Measurements from ENCODE around the gene DGKD.
"Not testable (repeated sequence)": the region's sequence is repeated elsewhere in the genome, so short reads cannot be mapped to it uniquely, and the experiment has no call there.

The DGKD gene

GRCh38 chr2:233387667-233388528 is 33.6 kb downstream of the DGKD start:
- H3K9me3 ChIP-seq = no peaks in the 10 kb centered on the region
- H3K4me1 ChIP-seq = peaks cover 3 to 64% (median 33%) of the 10 kb centered on the region in 4 donors
- H3K36me3 ChIP-seq = peaks cover 0 to 5% (median 0%) of the 10 kb centered on the region in 3 donors
- peak overlapping the region; percentile 22 to 25 for H3K4me3 ChIP-seq
- intact Hi-C loops (cut with DNase I; ENCODE audit: low total_unique reads) = loop anchor here (10.0 kb wide), 1 partner anchor 57 kb away; no protein-coding TSS in a partner anchor
- DNase-seq = peak; percentile 94 to 97
- H3K27ac ChIP-seq = peak overlapping the region; percentile 74 to 85
- H3K27me3 ChIP-seq = no peaks in the 10 kb centered on the region
- TF ChIP-seq CTCF (IDR thresholded peaks at IDR 0.05) = no peak

- no peak for TF ChIP-seq CTCF (IDR thresholded peaks at IDR 0.05)
- Histone ChIP-seq H3K27me3 (no peaks in the 10 kb centered on the region), H3K4me1 (peaks cover 3 to 60% (median 33%) of the 10 kb centered on the region in 4 donors), H3K27ac (peak overlapping the region; percentile 74 to 85), H3K4me3 (no peak overlapping the region), H3K36me3 (peaks cover 0 to 5% (median 0%) of the 10 kb centered on the region in 3 donors), H3K9me3 (no peaks in the 10 kb centered on the region)
- intact Hi-C loops (cut with DNase I; ENCODE audit: low total_unique reads) = loop anchor here (10.0 kb wide), 1 partner anchor 55 kb away; no protein-coding TSS in a partner anchor
- no peak for DNase-seq
Measured at GRCh38 chr2:233389601-233390125, 35.4 kb downstream of the DGKD start.

- Histone ChIP-seq H3K9me3 (no peaks in the 10 kb centered on the region), H3K27me3 (no peaks in the 10 kb centered on the region), H3K27ac (no peak overlapping the region), H3K4me1 (peaks cover 0 to 3% (median under 1%) of the 10 kb centered on the region in 4 donors), H3K36me3 (peaks cover 0 to 23% (median 5%) of the 10 kb centered on the region in 3 donors), H3K4me3 (no peak overlapping the region)
- no peak for TF ChIP-seq CTCF (IDR thresholded peaks at IDR 0.05)
- no peak for DNase-seq
- intact Hi-C loops (cut with DNase I; ENCODE audit: low total_unique reads) = no loop called here
Measured at GRCh38 chr2:233395687-233396086, 41.4 kb downstream of the DGKD start.

- peaks cover 0 to 23% (median 3%) of the 10 kb centered on the region in 3 donors for H3K36me3 ChIP-seq
- H3K4me1 ChIP-seq; intact Hi-C loops (cut with DNase I; ENCODE audit: low total_unique reads); H3K27me3 ChIP-seq; H3K4me3 ChIP-seq; H3K9me3 ChIP-seq; DNase-seq; H3K27ac ChIP-seq: not testable (repeated sequence)
Measured at GRCh38 chr2:233396726-233397665, 42.7 kb downstream of the DGKD start.

- TF ChIP-seq CTCF (IDR thresholded peaks at IDR 0.05) = no peak
- intact Hi-C loops (cut with DNase I; ENCODE audit: low total_unique reads) = no loop called here
- no peak for DNase-seq
Measured at GRCh38 chr2:233399306-233400225, 45.3 kb downstream of the DGKD start.

More at GRCh38 chr2:233399306-233400225, 45.3 kb downstream of the DGKD start:
- H3K4me3 ChIP-seq = no peak overlapping the region
- no peaks in the 10 kb centered on the region for H3K9me3 ChIP-seq
- H3K4me1 ChIP-seq = no peaks in the 10 kb centered on the region
- H3K27ac ChIP-seq = no peak overlapping the region
- peaks cover 0 to 23% (median 0%) of the 10 kb centered on the region in 3 donors for H3K36me3 ChIP-seq
- no peaks in the 10 kb centered on the region for H3K27me3 ChIP-seq
